ENCODE data around the gene KRTCAP2. TPM values are rescaled to one million over a fixed set of nuclear protein-coding genes. Genes with fewer than 3 reads are reported as not detected.
A peak's percentile ranks its signal among the peaks of the same experiment; 100 is the strongest.

The KRTCAP2 gene
- total and polyA plus RNA-seq, 8 donors = 91.8 to 238 (median 108) TPM

- TF ChIP-seq CTCF (IDR thresholded peaks at IDR 0.05) = no peak
- Histone ChIP-seq H3K27ac (no peak overlapping the region), H3K27me3 (no peaks in the 10 kb centered on the region), H3K9me3 (no peaks in the 10 kb centered on the region), H3K4me1 (peaks cover 0 to 15% (median 0%) of the 10 kb centered on the region in 3 donors), H3K4me3 (no peak overlapping the region), H3K36me3 (no peaks in the 10 kb centered on the region)
- intact Hi-C loops (cut with DNase I) = no loop called here
- WGBS, 2 donors = 74% methylated on average over 4 of the region's 4 CpGs
- ATAC-seq = no peak
- no peak for DNase-seq
- FAIRE-seq = no peak
Measured at GRCh38 chr1:155210314-155211104, 37.4 kb upstream of the KRTCAP2 start.

GRCh38 chr1:155209312-155209721, 36.2 kb upstream of the KRTCAP2 start:
- no peaks in the 10 kb centered on the region for H3K36me3 ChIP-seq
- FAIRE-seq (no peak), ATAC-seq (no peak), DNase-seq (no peak)
- H3K27ac ChIP-seq = peak overlapping the region; percentile 95 to 98 (median 97)
- no peaks in the 10 kb centered on the region for H3K27me3 ChIP-seq
- no peak for TF ChIP-seq CTCF (IDR thresholded peaks at IDR 0.05)
- peaks cover 0 to 15% (median 0%) of the 10 kb centered on the region in 3 donors for H3K4me1 ChIP-seq
- WGBS, 2 donors = 3 to 4% methylated on average over 13 of the region's 13 CpGs
- peak overlapping the region; percentile 65 to 86 (median 76) for H3K4me3 ChIP-seq
- intact Hi-C loops (cut with DNase I) = no loop called here
- H3K9me3 ChIP-seq = no peaks in the 10 kb centered on the region

DNA sequence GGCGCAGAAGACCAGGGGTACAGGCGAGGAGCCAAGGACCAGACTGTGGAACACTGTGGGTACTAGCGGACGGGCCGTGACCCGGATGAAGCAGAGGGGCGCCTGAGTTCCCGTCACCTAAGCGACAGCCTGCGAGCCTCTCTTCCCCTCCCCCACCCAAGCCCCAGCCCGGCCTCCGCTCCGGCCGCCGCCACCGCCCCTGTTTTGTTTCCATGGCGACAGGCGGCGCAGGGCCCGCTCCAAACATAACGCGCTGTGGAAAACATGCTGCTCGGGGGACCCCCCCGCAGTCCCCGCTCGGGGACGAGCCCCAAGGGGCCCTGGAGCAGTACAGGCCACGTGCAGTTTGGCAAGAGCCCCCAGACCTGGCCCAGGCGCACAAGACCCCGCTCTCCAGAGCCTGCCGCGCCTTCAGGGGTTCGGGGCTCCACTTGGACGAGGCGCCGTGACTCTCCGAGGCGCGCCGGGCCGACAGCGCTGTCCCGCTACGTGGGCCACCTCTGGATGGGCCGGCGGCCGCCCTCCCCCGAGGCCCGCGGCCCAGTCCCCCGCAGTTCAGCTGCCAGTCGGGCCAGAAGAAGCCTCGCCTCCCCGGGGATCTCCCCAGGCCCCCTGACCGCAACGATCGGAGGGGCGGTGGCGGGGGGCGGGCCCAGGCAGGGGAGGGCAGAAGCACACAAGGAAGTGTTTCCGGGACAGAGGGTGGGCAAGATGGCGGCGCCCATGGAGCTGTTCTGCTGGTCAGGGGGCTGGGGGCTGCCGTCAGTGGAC, 35.6 kb upstream of the KRTCAP2 start, which contains the start of gene MTX1:
TSS of gene MTX1 (plus strand) at position 155 of the 771 bp plus-strand sequence. CDS start at position 265, 110 bp downstream.
- ATAC-seq (peak; percentile 85 to 87 (median 86)), FAIRE-seq (no peak), DNase-seq (peak; percentile 81 to 95 (median 88))
- peak within 1 kb of the TSS; percentile 65 to 86 (median 76) for H3K4me3 ChIP-seq
- intact Hi-C loops (cut with DNase I) = no loop called here
- H3K9me3 ChIP-seq = no peaks in the 10 kb centered on the region
- WGBS, 2 donors = 0% methylated on average over 53 to 64 of the region's 64 CpGs
- H3K27ac ChIP-seq = peak within 1 kb of the TSS; percentile 95 to 98 (median 97)
- peaks cover 0 to 15% (median 0%) of the 10 kb centered on the region in 3 donors for H3K4me1 ChIP-seq
- no peaks in the 10 kb centered on the region for H3K36me3 ChIP-seq
- H3K27me3 ChIP-seq = no peaks in the 10 kb centered on the region
- no peak for TF ChIP-seq CTCF (IDR thresholded peaks at IDR 0.05)

DNA sequence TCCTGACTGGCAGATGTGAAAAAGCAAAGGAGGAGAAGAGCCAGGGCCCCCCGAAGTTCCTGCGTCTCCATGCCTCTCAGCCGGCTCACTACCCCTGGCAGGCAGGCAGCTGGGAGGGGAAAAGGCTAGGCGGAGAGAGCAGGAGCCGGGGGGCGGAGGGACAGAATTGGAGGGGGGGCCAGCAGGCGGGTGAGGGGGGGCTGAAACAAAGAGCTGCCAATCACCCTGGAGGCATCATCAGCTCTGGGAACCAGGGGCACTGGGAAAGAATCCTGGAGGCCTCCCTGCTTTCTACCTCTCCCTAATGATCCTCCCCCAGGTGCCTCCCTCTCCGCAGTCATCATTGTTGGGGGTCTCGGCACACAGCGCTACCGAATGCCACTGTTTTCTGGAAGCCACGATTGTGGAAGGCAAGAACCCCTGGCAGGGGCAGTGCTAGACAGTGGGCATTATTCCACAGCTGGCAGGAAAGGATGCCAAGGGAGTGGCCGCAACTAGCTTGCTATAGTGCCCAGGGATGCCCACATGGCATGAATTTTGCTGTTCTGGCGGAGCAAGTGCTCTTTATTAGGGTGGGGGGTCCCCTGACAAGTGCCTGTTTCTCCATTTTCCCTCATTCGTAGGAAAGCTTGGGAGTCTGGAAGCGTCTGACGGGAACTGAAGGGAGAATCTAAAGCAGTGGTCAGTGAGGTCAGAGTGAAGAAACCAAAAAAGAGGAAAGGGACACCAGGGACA, 34.9 kb upstream of the KRTCAP2 start, which contains the start of gene THBS3:
TSS of gene THBS3 (minus strand) at position 92 of the 735 bp plus-strand sequence. CDS start at position 71, 21 bp downstream.
- no peaks in the 10 kb centered on the region for H3K36me3 ChIP-seq
- intact Hi-C loops (cut with DNase I) = no loop called here

More for the DNA sequence above, 34.9 kb upstream of the KRTCAP2 start, which contains the start of gene THBS3:
- FAIRE-seq = no peak
- H3K4me1 ChIP-seq = peaks cover 0 to 15% (median 0%) of the 10 kb centered on the region in 3 donors
- peak in 2 of 6 donors; percentile 53 to 56 for DNase-seq
- H3K9me3 ChIP-seq = no peaks in the 10 kb centered on the region
- 33 to 34% methylated on average over 17 of the region's 17 CpGs for WGBS, 2 donors
- ATAC-seq = peak; percentile 3 to 15 (median 7)
- H3K27me3 ChIP-seq = no peaks in the 10 kb centered on the region
- H3K27ac ChIP-seq = peak within 1 kb of the TSS; percentile 95 to 98 (median 97)
- no peak for TF ChIP-seq CTCF (IDR thresholded peaks at IDR 0.05)
- peak within 1 kb of the TSS; percentile 65 to 86 (median 76) for H3K4me3 ChIP-seq
